BLaER1 (cell line): ENCODE measurements around the gene SYTL1.
A peak's percentile ranks its signal among the peaks of the same experiment; 100 is the strongest.

Experiments
- H3K27ac ChIP-seq: shearing (Covaris generic); formaldehyde crosslinking; 2 replicates; pipeline ENCODE4 v1.8.1; 2022
- H3K27me3 ChIP-seq: shearing (Covaris generic); formaldehyde crosslinking; 2 replicates; pipeline ENCODE4 v1.8.1; 2022
- H3K36me3 ChIP-seq: shearing (Covaris generic); formaldehyde crosslinking; 2 replicates; pipeline ENCODE4 v1.8.1; 2022
- H3K4me1 ChIP-seq: shearing (Covaris generic); formaldehyde crosslinking; 2 replicates; pipeline ENCODE4 v1.8.1; 2022
- H3K4me2 ChIP-seq: shearing (Covaris generic); formaldehyde crosslinking; 2 replicates; pipeline ENCODE4 v1.8.1; 2022
- H3K4me3 ChIP-seq: shearing (Covaris generic); formaldehyde crosslinking; 2 replicates; pipeline ENCODE4 v1.8.1; 2022
- H3K9ac ChIP-seq: shearing (Covaris generic); formaldehyde crosslinking; 2 replicates; pipeline ENCODE4 v1.8.1; 2022
- H3K9me3 ChIP-seq: shearing (Covaris generic); formaldehyde crosslinking; 2 replicates; pipeline ENCODE4 v1.8.1; 2022
- H4K20me1 ChIP-seq: shearing (Covaris generic); formaldehyde crosslinking; 2 replicates; pipeline ENCODE4 v1.8.1; 2022
- Cebpa-rat ChIP-seq: shearing (Covaris generic); IDR thresholded peaks from 2 replicates; pipeline ENCODE4 v1.8.1; 2022

The SYTL1 gene

DNA sequence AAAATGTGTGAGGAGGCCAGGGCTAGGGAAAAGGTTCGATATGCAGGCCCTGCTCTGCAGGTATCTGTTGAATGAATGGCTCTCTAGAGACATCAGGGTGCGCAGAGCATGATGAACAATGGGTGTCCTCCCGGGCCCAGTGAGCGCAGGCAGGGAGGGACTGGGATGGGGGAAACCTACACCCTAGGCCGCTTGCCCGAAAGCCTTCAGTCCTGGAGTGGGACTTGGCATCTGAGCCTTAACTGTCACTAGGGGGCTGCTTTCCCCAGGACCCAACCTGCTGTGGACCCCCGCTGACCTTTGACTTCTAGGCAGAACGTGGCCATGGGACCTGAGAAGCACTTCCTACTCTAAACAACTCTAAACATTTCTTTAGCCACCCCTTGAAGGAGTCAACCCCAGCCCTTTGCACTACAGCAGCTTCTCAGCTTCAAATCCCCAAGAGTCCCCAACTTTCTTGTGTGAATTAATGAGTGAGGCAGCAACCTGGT is 25.4 kb downstream of the SYTL1 start:
- no peak for TF ChIP-seq Cebpa-rat
- no peaks in the 10 kb centered on the region for H3K36me3 ChIP-seq
- H3K9ac ChIP-seq, result peak overlapping the region; percentile 81
- peak overlapping the region; percentile 75; the same call in 1 of the 2 replicates for H3K27ac ChIP-seq
- H3K4me2 ChIP-seq, result peak overlapping the region; percentile 98
- no peaks in the 10 kb centered on the region for H3K27me3 ChIP-seq
- H3K4me1 ChIP-seq, result peaks cover 69% of the 10 kb centered on the region
- H3K9me3 ChIP-seq, result no peaks in the 10 kb centered on the region
- H3K4me3 ChIP-seq, result peak overlapping the region; percentile 76
- no peaks in the 10 kb centered on the region for H4K20me1 ChIP-seq

DNA sequence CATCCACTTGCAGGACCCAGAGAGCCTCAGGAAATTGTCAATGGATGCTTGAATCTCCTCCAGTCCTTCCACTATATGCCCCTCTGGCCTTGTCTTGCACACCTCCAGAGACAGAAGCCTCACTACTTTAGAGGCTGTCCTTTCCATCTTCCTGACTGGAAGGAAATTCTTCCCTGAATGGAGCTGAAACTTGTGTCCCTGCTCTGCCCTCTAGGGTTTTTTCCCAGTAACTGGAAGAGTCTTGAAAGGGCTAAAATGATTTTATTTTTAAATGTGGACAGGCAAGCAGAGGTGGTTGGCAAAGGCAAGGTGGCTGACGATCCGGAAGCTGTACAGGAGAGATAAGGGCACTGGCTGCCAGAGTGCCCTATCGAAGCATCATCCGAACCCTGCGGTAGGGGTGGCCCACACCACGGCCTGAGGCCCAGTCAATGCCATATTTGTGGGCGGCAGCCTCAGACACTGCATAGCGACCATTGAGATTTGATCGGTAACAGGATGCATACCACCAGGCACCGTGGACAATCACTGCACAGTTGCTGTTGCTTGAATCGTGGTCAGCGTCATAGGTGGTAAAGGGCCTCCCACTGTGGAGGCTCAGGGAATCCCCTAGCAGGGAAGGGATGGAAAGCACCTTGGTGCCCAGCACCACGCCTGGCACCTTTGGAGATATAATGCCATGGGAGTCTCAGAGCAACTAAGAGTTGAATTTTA is 27.2 kb downstream of the SYTL1 start:
- Histone ChIP-seq H3K9ac (peak overlapping the region; percentile 15; the same call in 1 of the 2 replicates), H3K4me3 (no peak overlapping the region), H3K9me3 (no peaks in the 10 kb centered on the region), H3K4me2 (peak overlapping the region; percentile 61), H3K27ac (peak overlapping the region; percentile 44; the same call in 1 of the 2 replicates), H4K20me1 (no peaks in the 10 kb centered on the region), H3K36me3 (no peaks in the 10 kb centered on the region), H3K27me3 (no peaks in the 10 kb centered on the region), H3K4me1 (peaks cover 76% of the 10 kb centered on the region)
- TF ChIP-seq Cebpa-rat, result no peak

DNA sequence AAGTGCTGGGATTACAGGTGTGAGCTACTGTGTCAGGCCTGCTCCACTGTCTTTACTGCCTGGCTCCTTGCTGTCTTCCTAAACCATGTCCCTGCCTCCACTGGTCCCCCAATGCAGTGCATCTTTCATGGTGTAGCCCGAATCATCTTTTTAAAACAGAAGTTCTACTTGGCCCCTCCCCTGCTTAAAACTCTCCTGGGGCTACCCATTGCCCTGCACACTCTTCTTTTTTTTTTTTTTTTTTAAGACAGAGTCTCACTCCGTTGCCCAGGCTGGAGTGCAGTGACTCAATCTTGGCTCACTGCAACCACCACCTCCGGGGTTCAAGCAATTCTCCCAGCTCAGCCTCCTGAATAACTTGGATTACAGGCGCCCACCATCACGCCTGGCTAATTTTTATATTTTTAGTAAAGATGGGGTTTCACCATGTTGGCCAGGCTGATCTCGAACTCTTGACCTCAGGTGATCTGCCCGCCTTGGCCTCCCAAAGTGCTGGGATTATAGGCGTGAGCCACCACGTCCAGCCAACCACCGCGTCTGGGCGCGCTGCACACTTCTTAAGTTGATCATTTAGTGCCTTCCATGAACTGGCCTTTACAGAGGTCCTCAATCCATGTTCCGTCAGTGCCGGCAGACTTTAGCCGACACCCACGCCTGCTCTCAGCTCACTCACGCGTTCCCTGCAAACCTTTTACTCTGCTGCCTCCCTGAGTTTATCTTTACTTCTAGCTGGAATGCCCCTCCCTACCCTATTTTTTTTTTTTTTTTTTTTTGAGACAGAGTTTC is 30.4 kb downstream of the SYTL1 start:
- no peak overlapping the region for H3K4me3 ChIP-seq
- no peaks in the 10 kb centered on the region for H3K27me3 ChIP-seq
- H3K36me3 ChIP-seq, result no peaks in the 10 kb centered on the region
- H3K9ac ChIP-seq, result no peak overlapping the region
- H3K27ac ChIP-seq, result no peak overlapping the region
- TF ChIP-seq Cebpa-rat, result no peak
- H3K9me3 ChIP-seq, result no peaks in the 10 kb centered on the region
- H3K4me2 ChIP-seq, result peak overlapping the region; percentile 19; the same call in 1 of the 2 replicates
- no peaks in the 10 kb centered on the region for H4K20me1 ChIP-seq
- H3K4me1 ChIP-seq, result peaks cover 65% of the 10 kb centered on the region

DNA sequence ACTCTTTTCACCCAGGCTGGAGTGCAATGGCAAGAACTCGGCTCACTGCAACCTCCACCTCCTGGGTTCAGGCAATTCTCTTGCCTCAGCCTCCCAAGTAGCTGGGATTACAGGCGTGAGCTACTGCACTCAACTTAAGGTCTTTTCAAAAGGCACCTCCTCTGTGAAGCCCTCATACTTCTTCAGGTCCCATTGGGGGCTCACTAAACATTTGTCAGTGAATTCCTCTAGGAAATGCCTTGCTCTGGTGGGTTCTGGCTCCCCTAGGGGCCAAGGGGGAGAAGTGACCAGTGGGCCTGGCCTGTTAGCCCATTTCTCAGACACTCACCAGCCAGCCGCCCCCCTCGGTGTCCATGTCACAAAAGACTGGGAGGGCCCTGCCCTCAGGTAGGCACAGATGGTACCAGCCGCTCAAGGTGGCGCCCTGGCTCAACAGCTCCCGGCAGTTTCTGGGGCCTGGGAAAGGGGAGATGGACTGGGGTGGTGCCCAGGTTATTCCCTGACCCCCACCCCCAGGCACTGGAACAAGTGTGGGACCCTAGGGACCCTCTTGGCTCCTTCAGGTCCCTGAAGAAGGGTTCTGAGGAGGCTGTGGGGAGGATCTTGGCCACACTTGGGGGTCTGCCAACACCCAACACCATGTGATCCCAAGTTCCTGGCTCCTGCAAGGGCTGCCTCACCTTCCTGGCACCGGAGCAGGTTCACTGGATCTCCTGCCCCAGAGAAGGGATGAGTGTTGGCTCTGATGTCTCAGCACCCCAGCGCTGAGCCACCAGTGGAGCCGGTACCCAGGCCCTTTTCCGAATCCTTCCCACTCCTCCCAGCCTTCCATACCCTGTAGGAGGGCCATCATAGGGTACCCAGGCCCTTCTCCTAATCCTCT is 31.2 kb downstream of the SYTL1 start:
- no peaks in the 10 kb centered on the region for H4K20me1 ChIP-seq
- no peak overlapping the region for H3K9ac ChIP-seq
- no peaks in the 10 kb centered on the region for H3K36me3 ChIP-seq
- H3K27ac ChIP-seq, result no peak overlapping the region
- H3K4me2 ChIP-seq, result no peak overlapping the region
- no peak overlapping the region for H3K4me3 ChIP-seq
- TF ChIP-seq Cebpa-rat, result no peak
- H3K4me1 ChIP-seq, result peaks cover 64% of the 10 kb centered on the region
- H3K27me3 ChIP-seq, result no peaks in the 10 kb centered on the region
- no peaks in the 10 kb centered on the region for H3K9me3 ChIP-seq

DNA sequence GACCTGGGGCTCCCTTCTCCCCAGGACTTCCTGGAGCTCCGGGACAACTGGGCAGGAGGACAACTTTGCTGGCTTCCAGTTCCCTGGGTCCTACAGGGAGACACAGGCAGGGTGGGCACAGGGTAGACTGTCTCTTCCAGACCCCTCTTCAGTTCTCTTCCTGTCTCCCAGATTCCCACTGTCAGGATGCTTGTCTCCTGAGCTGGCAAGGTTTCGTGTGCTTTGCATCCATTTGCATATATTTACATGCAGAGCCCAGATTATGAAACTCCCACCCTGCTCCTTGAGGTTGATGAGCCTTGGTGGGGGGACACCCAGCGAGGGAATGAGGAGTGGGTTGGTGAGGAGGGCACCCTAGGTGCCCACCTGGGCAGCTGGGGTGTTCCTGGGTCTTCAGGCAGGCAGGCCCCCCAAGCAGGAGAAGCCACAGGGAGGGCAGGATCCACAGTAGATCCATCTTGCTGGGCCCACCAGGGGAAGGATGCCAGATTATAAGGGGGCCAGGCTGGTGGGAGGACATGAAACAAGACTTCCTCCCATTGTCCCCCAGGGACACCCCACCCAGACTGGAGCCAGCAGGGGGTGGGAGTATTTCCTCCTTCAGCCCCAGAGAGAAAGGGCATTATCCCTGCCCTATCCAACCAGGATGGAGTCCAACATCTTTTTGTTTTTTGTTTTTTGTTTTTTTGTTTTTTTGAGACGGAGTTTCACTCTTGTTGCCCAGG is 32.7 kb downstream of the SYTL1 start, which contains the start of gene FCN3:
Gene FCN3 (minus strand): TSS at position 463 of the 725 bp plus-strand sequence. CDS start 6 bp downstream, at position 457.
- H3K9ac ChIP-seq, result no peak within 1 kb of the TSS
- peaks cover 58% of the 10 kb centered on the region for H3K4me1 ChIP-seq

DNA sequence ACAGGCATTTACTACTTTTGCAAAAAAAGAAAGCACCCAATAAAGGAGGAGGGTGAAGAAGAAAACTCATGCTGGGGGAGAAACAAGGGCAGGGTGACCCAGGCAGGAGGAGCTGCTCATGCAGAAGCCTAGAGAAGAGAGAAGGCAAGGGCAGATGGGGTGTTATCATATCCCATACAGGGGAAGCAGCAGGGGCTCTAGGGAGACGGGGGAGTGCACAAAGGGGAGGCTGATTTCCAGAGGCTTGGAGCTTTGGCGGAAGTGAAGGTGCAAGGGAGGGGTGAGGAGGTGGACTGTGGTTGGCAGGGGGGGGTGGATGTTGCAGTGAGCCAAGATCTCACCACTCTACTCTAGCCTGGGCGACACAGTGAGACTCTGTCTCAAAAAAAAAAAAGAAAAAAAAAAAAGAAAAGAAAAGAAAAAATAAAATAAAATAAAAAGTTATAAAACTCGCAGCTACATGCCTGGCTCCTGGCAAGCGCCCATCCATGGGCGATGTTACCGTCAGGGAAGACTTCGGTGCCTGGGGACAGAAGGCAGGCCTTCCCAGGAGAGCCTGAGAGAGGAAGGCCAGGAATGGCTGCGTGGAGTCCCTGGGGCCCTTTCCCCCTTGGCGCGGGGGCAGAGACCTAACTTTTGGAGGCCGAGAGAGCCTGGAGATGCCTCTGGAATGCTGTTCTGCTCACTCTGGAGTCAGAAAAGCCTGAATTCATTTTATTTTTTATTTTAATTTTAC is 36.1 kb downstream of the SYTL1 start:
- Histone ChIP-seq H3K4me3 (no peak overlapping the region), H3K27me3 (no peaks in the 10 kb centered on the region), H4K20me1 (no peaks in the 10 kb centered on the region), H3K4me1 (peaks cover 33% of the 10 kb centered on the region), H3K27ac (no peak overlapping the region), H3K9me3 (no peaks in the 10 kb centered on the region), H3K9ac (no peak overlapping the region), H3K4me2 (peak overlapping the region; percentile 50), H3K36me3 (no peaks in the 10 kb centered on the region)
- no peak for TF ChIP-seq Cebpa-rat

More for the DNA sequence above, 32.7 kb downstream of the SYTL1 start, which contains the start of gene FCN3:
- peak within 1 kb of the TSS; percentile 51 for H3K4me2 ChIP-seq
- no peak within 1 kb of the TSS for H3K4me3 ChIP-seq
- no peaks in the 10 kb centered on the region for H3K9me3 ChIP-seq
- no peak for TF ChIP-seq Cebpa-rat
- H4K20me1 ChIP-seq, result no peaks in the 10 kb centered on the region
- H3K27me3 ChIP-seq, result no peaks in the 10 kb centered on the region
- H3K36me3 ChIP-seq, result no peaks in the 10 kb centered on the region
- no peak within 1 kb of the TSS for H3K27ac ChIP-seq

DNA sequence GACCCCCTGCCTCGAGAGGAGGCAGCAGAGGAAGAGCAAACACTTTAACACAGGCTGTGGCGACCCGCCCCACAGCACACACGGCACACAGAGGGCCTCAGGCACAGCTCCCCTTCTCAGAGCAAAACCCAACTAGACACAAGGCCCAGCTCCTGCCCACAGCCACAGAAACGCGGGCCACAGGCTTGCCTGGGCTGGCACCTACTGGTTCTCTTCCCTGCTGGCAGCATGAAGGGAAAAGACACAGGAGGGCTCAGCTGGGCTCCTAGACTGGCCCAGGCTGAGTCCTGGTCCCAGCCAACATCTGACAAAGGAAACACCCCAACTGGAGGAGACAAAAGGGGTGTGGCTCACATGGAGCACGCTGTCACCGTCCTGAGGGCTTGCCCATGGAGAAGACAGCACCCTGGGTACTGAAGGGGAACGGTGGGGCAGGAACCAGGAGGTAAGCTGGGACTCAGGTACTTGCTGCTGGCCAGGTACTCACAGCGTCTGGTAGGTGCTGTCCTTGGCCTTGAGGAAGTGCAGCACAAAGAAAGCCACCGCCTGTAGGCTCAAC is 37.8 kb downstream of the SYTL1 start:
- Histone ChIP-seq H4K20me1 (no peaks in the 10 kb centered on the region), H3K9ac (no peak overlapping the region), H3K4me2 (no peak overlapping the region)

DNA sequence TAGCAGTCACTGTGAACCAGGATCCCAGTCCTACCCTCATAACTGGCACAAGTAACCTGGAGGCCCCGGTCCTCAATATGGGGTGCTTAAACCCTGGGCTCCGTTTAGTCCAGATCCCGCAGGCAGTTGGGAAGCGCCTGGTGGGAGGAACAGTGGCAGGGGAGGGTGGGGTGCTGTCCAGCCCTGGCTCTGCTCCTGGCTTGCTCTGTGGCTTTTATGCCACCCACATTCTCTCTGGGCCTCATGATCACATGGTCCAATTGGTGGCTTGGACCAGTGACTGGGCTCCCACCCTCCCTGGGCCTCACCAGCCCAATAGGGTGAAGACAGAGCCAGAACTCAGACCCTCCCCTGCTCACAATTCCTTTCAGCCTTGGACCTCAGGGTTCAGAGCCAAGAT is 38.4 kb downstream of the SYTL1 start:
- Histone ChIP-seq H3K27me3 (no peaks in the 10 kb centered on the region), H3K9me3 (no peaks in the 10 kb centered on the region), H3K36me3 (no peaks in the 10 kb centered on the region), H3K4me2 (no peak overlapping the region), H3K4me3 (no peak overlapping the region), H3K4me1 (peaks cover 13% of the 10 kb centered on the region), H4K20me1 (no peaks in the 10 kb centered on the region), H3K9ac (no peak overlapping the region), H3K27ac (no peak overlapping the region)
- no peak for TF ChIP-seq Cebpa-rat

More for the DNA sequence above, 37.8 kb downstream of the SYTL1 start:
- no peak overlapping the region for H3K4me3 ChIP-seq
- no peak for TF ChIP-seq Cebpa-rat
- no peaks in the 10 kb centered on the region for H3K27me3 ChIP-seq
- no peaks in the 10 kb centered on the region for H3K9me3 ChIP-seq
- H3K4me1 ChIP-seq, result peaks cover 19% of the 10 kb centered on the region
- H3K36me3 ChIP-seq, result no peaks in the 10 kb centered on the region
- H3K27ac ChIP-seq, result no peak overlapping the region
